Measurements from ENCODE around the gene DYNLL1.

Gene DYNLL1

DNA sequence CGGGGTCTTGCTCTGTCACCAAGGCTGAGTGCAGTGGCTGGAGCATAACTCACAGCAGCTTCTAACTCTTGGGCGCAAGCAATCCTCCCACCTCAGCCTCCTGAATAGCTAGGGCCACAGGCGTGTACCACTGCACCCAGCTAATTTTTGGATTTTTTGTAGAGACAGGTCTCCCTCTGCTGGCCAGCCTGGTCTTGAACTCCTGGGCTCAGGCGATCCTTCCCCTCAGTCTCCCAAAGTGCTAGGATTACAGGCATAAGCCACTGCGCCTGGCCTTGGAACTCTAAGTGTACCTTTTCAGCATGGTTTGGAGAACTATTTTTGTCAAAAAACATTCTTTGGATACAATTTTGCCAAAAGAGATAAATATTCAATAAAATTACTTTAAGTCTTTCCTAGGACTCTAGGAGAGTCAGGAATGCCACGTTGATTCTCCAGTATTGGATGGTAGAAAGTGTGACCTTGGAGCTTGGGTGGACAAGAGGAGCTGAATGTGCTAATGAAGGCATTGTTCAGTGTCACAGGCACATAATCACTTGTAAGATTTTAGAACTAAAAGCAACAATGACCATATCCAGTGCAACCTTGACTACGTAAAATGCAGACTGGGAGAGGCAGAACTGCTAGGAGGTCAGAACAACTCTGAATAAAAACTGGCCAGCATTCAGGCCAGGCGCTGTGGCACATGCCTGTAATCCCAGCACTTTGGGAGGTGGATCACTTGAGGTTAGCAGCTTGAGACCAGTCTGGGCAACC is 29.2 kb upstream of the DYNLL1 start:
- no peak overlapping the region for H3K27ac ChIP-seq
- H3K4me3 ChIP-seq (ENCODE audit: low read depth, low read length): no peak overlapping the region
- no peaks in the 10 kb centered on the region for H3K9me3 ChIP-seq (ENCODE audit: severe bottlenecking)
- H3K27me3 ChIP-seq (ENCODE audit: insufficient read depth, low read depth, severe bottlenecking): no peaks in the 10 kb centered on the region
- peak; percentile 64 for DNase-seq
- TF ChIP-seq, protein P1, sequence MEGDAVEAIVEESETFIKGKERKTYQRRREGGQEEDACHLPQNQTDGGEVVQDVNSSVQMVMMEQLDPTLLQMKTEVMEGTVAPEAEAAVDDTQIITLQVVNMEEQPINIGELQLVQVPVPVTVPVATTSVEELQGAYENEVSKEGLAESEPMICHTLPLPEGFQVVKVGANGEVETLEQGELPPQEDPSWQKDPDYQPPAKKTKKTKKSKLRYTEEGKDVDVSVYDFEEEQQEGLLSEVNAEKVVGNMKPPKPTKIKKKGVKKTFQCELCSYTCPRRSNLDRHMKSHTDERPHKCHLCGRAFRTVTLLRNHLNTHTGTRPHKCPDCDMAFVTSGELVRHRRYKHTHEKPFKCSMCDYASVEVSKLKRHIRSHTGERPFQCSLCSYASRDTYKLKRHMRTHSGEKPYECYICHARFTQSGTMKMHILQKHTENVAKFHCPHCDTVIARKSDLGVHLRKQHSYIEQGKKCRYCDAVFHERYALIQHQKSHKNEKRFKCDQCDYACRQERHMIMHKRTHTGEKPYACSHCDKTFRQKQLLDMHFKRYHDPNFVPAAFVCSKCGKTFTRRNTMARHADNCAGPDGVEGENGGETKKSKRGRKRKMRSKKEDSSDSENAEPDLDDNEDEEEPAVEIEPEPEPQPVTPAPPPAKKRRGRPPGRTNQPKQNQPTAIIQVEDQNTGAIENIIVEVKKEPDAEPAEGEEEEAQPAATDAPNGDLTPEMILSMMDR (IDR thresholded peaks at IDR 0.05; ENCODE audit: low read depth, low read length): peak; percentile 57
- peaks cover 63% of the 10 kb centered on the region for H3K36me3 ChIP-seq

DNA sequence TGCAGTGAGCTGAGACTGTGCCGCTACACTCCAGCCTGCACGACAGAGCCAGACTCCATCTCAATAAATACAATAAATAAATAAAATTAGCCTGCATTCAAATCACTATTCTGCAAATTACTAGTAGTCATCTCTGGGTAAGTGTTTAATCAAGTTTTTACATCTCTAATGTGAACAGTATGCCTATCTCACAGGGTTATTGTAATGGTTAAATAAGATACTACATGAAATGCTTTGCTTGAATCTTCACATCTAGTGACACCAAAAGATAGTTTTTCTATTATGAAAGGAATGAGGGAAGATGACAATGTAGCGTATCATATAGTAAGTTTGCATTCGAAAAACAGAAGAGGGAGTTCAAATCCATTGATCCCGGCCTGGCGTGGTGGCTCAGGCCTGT is 28.5 kb upstream of the DYNLL1 start:
- H3K36me3 ChIP-seq: peaks cover 57% of the 10 kb centered on the region
- H3K4me3 ChIP-seq (ENCODE audit: low read depth, low read length): no peak overlapping the region
- DNase-seq: no peak
- no peaks in the 10 kb centered on the region for H3K27me3 ChIP-seq (ENCODE audit: insufficient read depth, low read depth, severe bottlenecking)
- H3K9me3 ChIP-seq (ENCODE audit: severe bottlenecking): no peaks in the 10 kb centered on the region
- no peak overlapping the region for H3K27ac ChIP-seq
- TF ChIP-seq, protein P1 (IDR thresholded peaks at IDR 0.05; ENCODE audit: low read depth, low read length): no peak

DNA sequence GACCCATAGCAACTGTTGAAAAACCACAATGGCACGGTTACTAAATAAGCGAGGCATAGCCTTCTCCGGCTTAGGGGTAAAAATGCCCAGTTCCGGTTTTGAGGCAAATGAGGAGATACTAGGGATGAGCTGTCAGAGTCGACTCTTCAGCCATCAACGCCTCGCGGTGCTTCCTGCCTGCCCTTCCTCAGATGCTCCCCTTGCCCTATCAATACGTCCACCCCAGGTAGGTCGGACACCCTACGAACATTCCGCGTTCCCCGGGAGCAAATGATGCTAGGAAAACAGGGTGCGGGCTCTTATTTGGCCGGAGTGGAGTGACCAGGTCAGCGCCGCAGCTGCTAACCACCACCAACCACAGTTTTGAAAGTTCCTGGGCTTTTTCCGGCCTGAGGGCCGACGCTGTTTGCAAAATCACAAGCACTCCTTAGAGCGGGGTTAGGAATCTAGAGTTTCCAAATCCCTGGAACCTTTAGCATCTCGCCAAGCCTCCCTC is 27.5 kb upstream of the DYNLL1 start:
- H3K27me3 ChIP-seq (ENCODE audit: insufficient read depth, low read depth, severe bottlenecking): no peaks in the 10 kb centered on the region
- DNase-seq: peak; percentile 20
- peak overlapping the region; percentile 71 for H3K4me3 ChIP-seq (ENCODE audit: low read depth, low read length)
- H3K27ac ChIP-seq: peak overlapping the region; percentile 91
- TF ChIP-seq, protein P1 (IDR thresholded peaks at IDR 0.05; ENCODE audit: low read depth, low read length): no peak
- H3K9me3 ChIP-seq (ENCODE audit: severe bottlenecking): no peaks in the 10 kb centered on the region
- peaks cover 47% of the 10 kb centered on the region for H3K36me3 ChIP-seq

DNA sequence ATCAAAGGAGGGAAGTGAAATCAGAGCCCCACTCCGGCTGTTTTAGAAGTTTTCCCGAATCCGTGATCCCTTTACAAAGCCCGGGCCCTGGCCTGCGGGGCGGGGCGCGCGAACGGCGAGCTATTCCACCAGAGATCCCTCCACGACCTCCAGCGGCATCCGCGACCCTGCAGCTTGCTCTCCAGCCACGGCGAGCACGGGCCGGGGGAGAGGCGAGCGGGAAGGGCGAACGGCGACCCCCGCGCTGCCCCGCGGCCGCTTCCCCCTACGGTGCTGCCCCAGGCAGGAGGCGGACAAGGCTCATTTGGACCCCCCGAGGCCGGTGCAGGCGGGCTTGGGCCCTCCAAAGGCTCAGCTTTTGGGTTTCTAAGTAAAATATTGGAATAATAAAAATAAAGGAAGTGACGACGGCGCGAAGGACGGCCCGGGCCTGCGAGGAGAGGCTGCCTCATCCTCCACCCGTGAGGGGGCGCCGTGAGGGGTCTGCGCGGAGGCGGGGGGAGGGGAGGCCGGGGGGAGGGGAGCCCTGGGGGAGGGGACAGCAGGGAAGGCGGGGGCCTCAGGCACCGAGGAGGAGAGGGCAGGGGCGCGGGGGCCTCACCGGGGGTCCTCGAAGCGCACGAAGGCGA is 27.0 kb upstream of the DYNLL1 start:
- Histone ChIP-seq H3K4me3 (ENCODE audit: low read depth, low read length) (peak overlapping the region; percentile 71), H3K27me3 (ENCODE audit: insufficient read depth, low read depth, severe bottlenecking) (no peaks in the 10 kb centered on the region), H3K9me3 (ENCODE audit: severe bottlenecking) (no peaks in the 10 kb centered on the region), H3K36me3 (peaks cover 42% of the 10 kb centered on the region), H3K27ac (peak overlapping the region; percentile 91)
- TF ChIP-seq, protein P1 (IDR thresholded peaks at IDR 0.05; ENCODE audit: low read depth, low read length): 0 out of 2 replicates have a peak, but pooled peaks have one; percentile 4
- DNase-seq: peak; percentile 41

DNA sequence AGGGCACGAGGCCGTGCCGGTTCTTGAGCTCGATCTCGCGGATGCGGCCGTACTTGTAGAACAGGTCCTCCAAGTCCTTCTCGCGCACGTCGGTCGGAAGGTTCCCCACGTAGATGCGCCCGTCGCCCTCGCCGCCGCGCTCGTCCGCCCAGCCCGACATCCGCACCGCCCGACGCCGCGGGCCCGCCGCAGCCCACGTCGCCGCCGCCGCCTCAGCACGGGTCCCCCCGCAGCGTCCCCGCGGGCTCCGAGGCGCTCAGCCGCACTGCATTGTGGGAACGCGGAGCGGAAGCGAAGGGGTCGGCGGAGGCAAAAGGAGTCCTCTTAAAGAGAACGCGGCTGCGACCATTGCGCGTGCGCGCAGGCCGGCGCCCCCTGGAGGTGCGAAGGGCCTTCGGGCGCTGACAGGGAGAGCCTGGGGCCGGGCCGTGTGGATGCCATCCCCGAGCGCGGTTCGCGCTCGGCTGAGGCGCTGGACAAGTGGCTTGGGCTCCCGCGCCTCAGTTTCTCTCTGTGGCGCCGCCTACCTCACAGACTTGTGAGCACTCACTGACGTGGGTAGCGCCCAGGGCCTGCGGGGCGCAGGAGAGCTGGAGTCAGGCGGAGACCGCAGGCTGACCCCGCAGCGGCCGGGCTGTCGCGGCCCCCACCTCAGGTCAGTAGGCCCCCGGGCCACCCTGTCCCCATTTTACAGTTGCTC is 26.3 kb upstream of the DYNLL1 start, which contains the start of gene SRSF9:
SRSF9 (minus strand) TSS at position 299 of the 700 bp plus-strand sequence; CDS start at position 160, 139 bp downstream.
- peak within 1 kb of the TSS; percentile 91 for H3K27ac ChIP-seq
- peak within 1 kb of the TSS; percentile 71 for H3K4me3 ChIP-seq (ENCODE audit: low read depth, low read length)
- H3K36me3 ChIP-seq: peaks cover 35% of the 10 kb centered on the region
- TF ChIP-seq, protein P1 (IDR thresholded peaks at IDR 0.05; ENCODE audit: low read depth, low read length): peak; percentile 96
- DNase-seq: peak; percentile 96
- no peaks in the 10 kb centered on the region for H3K27me3 ChIP-seq (ENCODE audit: insufficient read depth, low read depth, severe bottlenecking)
- no peaks in the 10 kb centered on the region for H3K9me3 ChIP-seq (ENCODE audit: severe bottlenecking)

All from WERI-Rb-1 (cell line).